PC-3 (cell line): Measurements from ENCODE around the gene FNDC5.

Source experiments
- CTCF ChIP-seq: fragments of 300-600 bp; sonication (generic); conservative IDR thresholded peaks from 2 replicates; pipeline ENCODE4 v1.5.1; 2017; ENCODE audit warnings: antibody characterized with exemption, low read depth, mild to moderate bottlenecking, low read length
- EZH2 ChIP-seq: fragments of 300-600 bp; sonication (generic); IDR thresholded peaks from one replicate; pipeline ENCODE4 v1.6.1; 2017; ENCODE audit warnings: antibody characterized with exemption, mild to moderate bottlenecking, low read length; ENCODE audit not compliant: unreplicated experiment

GRCh38 chr1:32828341-32828740 is 42.4 kb downstream of the FNDC5 start:
- TF ChIP-seq CTCF: peak; percentile 52
- TF ChIP-seq EZH2: no peak
